Measurements from ENCODE around the gene FCRL1. TPM values are rescaled to one million over a fixed set of nuclear protein-coding genes. Genes with fewer than 3 reads are reported as not detected.

FCRL1 gene
- total RNA-seq, 4 donors from 2014 or later, result 0.47 to 97.4 (median 6.2) TPM; not detected in 1

GRCh38 chr1:157834430-157834829 lies 14.5 kb upstream of the FCRL1 start:
- no peaks in the 10 kb centered on the region for H3K4me1 ChIP-seq
- H3K9me3 ChIP-seq, result no peaks in the 10 kb centered on the region
- DNase-seq, result no peak
- H3K4me3 ChIP-seq, result no peak overlapping the region
- TF ChIP-seq CTCF (IDR thresholded peaks at IDR 0.05), result no peak
- TF ChIP-seq POLR2A (IDR thresholded peaks at IDR 0.05), result no peak
- no peak overlapping the region for H3K27ac ChIP-seq
- no peaks in the 10 kb centered on the region for H3K27me3 ChIP-seq
- no peaks in the 10 kb centered on the region for H3K36me3 ChIP-seq

GRCh38 chr1:157833145-157833544 lies 13.2 kb upstream of the FCRL1 start:
- no peak for DNase-seq
- TF ChIP-seq POLR2A (IDR thresholded peaks at IDR 0.05) (no peak), CTCF (IDR thresholded peaks at IDR 0.05) (no peak)
- Histone ChIP-seq H3K4me1 (no peaks in the 10 kb centered on the region), H3K27me3 (no peaks in the 10 kb centered on the region), H3K27ac (no peak overlapping the region), H3K36me3 (no peaks in the 10 kb centered on the region), H3K4me3 (no peak overlapping the region), H3K9me3 (no peaks in the 10 kb centered on the region)

- DNase-seq, result no peak
- no peak overlapping the region for H3K27ac ChIP-seq
- H3K9me3 ChIP-seq, result no peaks in the 10 kb centered on the region
- TF ChIP-seq CTCF (IDR thresholded peaks at IDR 0.05), result no peak
- no peak for TF ChIP-seq POLR2A (IDR thresholded peaks at IDR 0.05)
- H3K27me3 ChIP-seq, result no peaks in the 10 kb centered on the region
- no peak overlapping the region for H3K4me3 ChIP-seq
- no peaks in the 10 kb centered on the region for H3K36me3 ChIP-seq
- no peaks in the 10 kb centered on the region for H3K4me1 ChIP-seq
Observed at GRCh38 chr1:157831968-157832626, 12.2 kb upstream of the FCRL1 start.

GRCh38 chr1:157830887-157831286 lies 11.0 kb upstream of the FCRL1 start:
- no peaks in the 10 kb centered on the region for H3K36me3 ChIP-seq
- no peak overlapping the region for H3K27ac ChIP-seq
- no peaks in the 10 kb centered on the region for H3K4me1 ChIP-seq
- no peaks in the 10 kb centered on the region for H3K9me3 ChIP-seq
- no peak for DNase-seq
- TF ChIP-seq CTCF (IDR thresholded peaks at IDR 0.05), result no peak
- no peak for TF ChIP-seq POLR2A (IDR thresholded peaks at IDR 0.05)
- H3K27me3 ChIP-seq, result no peaks in the 10 kb centered on the region
- no peak overlapping the region for H3K4me3 ChIP-seq

GRCh38 chr1:157829711-157830110 lies 9.8 kb upstream of the FCRL1 start:
- no peak overlapping the region for H3K4me3 ChIP-seq
- TF ChIP-seq CTCF (IDR thresholded peaks at IDR 0.05), result no peak
- no peak for TF ChIP-seq POLR2A (IDR thresholded peaks at IDR 0.05)
- H3K4me1 ChIP-seq, result no peaks in the 10 kb centered on the region
- DNase-seq, result no peak
- H3K9me3 ChIP-seq, result no peaks in the 10 kb centered on the region
- no peaks in the 10 kb centered on the region for H3K36me3 ChIP-seq
- no peak overlapping the region for H3K27ac ChIP-seq
- no peaks in the 10 kb centered on the region for H3K27me3 ChIP-seq

- H3K4me1 ChIP-seq, result no peaks in the 10 kb centered on the region
- H3K27me3 ChIP-seq, result no peaks in the 10 kb centered on the region
- TF ChIP-seq POLR2A (IDR thresholded peaks at IDR 0.05) (no peak), CTCF (IDR thresholded peaks at IDR 0.05) (no peak)
- DNase-seq, result no peak
- no peak overlapping the region for H3K4me3 ChIP-seq
- no peak overlapping the region for H3K27ac ChIP-seq
- no peaks in the 10 kb centered on the region for H3K36me3 ChIP-seq
- H3K9me3 ChIP-seq, result no peaks in the 10 kb centered on the region
Observed at GRCh38 chr1:157829210-157829609, 9.3 kb upstream of the FCRL1 start.

Measured in Peyer's patch (tissue), 4 donors.